CD4-positive, alpha-beta T cell treated with Interleukin-1 beta for 1 hour (primary cell): ENCODE results near the gene PALLD.

Experiments used
- DNase-seq, 2 donors: peaks; one replicate each; pipeline ENCODE4 v3.0.0-alpha.2; 2020 to 2022

PALLD gene

GRCh38 chr4:168841000-168841671, 344.3 kb downstream of the PALLD start:
- DNase-seq: no peak

- no peak for DNase-seq
These were observed 344.8 kb downstream of the PALLD start for GRCh38 chr4:168841672-168842019.

GRCh38 chr4:168842186-168842585, 345.3 kb downstream of the PALLD start:
- no peak for DNase-seq

- DNase-seq: no peak
These were observed 346.8 kb downstream of the PALLD start for GRCh38 chr4:168843635-168844034.

GRCh38 chr4:168844353-168845049, 347.6 kb downstream of the PALLD start:
- no peak for DNase-seq

DNA sequence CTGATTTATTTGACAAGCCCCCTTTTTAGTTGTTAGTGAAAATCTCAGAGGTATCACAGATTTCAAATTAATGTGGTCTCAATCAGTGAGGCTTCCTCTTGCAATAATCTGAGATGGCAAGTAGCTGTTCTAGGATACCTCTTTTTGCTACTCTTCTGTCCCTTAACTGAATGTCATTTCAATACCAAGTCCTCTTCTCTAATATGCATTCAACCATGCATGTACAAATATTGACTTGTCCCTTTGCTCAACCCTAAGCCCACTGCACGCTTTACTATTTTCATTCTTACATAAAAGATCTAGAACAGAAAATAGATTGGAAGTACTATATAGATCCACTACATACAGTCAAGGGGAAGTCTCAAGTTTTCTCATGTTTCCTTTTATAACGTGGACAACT, 349.0 kb downstream of the PALLD start:
- no peak for DNase-seq

- no peak for DNase-seq
These were observed 349.6 kb downstream of the PALLD start for GRCh38 chr4:168846414-168846813.

- no peak for DNase-seq
These were observed 351.1 kb downstream of the PALLD start for GRCh38 chr4:168847771-168848502.

- no peak for DNase-seq
These were observed 352.3 kb downstream of the PALLD start for GRCh38 chr4:168849030-168849675.

- DNase-seq: no peak
These were observed 353.1 kb downstream of the PALLD start for GRCh38 chr4:168849997-168850396.

DNA sequence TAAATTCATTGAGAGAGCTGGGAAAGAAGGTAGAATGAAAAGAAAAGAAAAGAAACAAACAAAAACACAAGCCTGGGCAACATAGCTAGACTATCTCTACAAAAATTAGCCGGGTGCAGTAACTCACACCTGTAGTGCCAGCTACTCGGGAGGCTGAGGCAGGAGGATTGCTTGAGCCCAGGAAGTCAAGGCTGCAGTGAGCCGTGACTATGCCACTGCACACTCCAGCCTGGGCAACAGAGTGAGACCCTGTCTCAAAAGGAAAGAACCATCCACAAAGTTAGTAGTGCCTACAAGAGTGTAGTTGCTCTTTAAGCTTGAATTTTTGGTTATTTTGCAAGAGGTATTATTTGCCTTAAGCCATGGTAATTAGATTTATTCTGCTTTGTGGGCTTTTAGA, 355.5 kb downstream of the PALLD start:
- DNase-seq: no peak

- no peak for DNase-seq
These were observed 356.3 kb downstream of the PALLD start for GRCh38 chr4:168852933-168853713.

GRCh38 chr4:168853770-168854169, 356.9 kb downstream of the PALLD start:
- no peak for DNase-seq

- no peak for DNase-seq
These were observed 357.6 kb downstream of the PALLD start for GRCh38 chr4:168854350-168854921.

DNA sequence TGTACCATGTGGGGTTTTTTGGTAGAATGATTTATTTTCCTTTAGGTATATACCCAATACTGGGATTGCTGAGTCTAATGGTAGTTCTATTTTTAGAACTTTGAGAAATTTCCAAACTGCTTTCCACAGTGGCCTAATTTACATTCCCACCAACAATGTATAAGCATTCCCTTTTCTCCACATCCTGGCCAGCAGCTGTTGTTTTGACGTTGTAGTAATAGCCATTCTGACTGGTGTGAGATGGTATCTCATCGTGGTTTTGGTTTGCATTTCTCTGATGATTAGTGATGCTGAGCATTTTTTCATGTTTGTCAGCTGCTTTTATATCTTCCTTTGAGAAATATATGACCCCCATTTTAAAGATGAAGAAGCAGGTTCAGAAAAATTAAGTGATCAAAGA, 359.5 kb downstream of the PALLD start:
- DNase-seq: no peak

DNA sequence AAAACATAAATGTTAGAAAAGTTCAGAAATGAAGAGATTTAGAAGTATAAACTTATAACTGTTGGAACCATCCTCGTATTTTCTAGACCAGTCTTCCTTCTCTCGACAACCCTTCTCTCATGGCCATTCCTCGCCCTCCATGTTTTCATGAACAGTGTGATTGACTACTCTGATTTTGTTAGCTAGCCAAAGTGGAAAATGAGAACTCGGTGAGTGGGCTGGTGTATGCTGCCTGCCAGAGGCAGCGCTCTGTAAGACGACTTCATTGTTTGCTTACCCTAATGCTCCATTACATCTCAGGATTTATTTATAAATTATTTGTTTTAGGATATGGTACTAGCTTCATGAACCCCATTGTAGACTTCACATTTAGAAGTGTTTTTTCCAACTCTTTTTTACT, 360.2 kb downstream of the PALLD start:
- DNase-seq: no peak

DNA sequence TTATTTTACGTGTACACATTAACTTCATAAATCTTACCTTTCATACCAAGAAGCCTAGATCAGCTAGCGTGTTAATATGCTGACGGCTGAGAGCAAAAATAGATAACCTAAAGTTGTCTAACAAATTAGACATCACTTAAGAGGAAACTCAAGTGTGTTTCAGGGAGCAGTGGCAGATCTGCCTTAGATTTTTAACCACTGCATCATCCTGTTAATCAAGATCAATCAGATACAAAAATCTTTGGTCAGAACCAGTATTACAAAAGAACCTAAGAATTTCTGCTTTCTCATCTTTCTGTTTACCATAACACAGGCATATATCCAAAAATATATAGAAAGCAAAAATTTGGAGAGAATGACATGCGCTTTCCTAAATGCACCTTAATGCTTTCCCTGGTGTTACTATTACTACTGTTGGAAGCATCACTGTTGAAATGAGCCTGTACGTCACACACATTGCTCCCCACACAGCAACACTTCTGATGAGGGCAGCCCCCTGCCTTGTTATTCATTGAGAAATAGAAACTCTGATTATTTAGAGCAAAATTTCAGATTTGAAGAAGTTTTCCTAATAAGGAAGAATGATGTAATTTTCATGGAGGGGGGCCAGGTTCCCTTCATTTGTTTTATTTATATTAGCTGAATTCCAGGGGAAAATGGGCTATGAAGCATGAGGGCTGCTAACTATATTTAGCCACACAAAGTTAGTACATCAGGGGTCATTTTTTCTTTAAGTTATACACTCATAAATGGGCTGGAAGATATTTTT, 360.9 kb downstream of the PALLD start:
- no peak for DNase-seq

DNA sequence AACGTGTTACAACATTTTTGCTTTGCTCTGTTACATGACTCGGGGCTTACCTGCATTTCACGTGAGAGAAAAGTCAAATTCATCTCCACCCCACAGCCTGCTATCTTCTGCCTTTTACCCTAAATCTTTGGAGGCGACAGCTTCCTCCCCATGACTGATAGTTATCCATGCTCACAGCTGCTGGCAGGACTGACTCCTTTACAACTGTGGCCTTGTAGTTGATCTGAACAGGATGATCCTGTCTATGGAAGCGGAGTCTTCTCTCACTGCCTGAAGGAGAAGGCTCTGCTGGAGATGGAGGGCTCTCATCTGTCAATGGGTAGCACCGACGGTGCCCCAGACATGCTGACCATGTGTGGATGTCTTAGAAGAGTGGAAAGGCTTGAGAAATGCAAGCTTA, 362.2 kb downstream of the PALLD start:
- DNase-seq: no peak

DNA sequence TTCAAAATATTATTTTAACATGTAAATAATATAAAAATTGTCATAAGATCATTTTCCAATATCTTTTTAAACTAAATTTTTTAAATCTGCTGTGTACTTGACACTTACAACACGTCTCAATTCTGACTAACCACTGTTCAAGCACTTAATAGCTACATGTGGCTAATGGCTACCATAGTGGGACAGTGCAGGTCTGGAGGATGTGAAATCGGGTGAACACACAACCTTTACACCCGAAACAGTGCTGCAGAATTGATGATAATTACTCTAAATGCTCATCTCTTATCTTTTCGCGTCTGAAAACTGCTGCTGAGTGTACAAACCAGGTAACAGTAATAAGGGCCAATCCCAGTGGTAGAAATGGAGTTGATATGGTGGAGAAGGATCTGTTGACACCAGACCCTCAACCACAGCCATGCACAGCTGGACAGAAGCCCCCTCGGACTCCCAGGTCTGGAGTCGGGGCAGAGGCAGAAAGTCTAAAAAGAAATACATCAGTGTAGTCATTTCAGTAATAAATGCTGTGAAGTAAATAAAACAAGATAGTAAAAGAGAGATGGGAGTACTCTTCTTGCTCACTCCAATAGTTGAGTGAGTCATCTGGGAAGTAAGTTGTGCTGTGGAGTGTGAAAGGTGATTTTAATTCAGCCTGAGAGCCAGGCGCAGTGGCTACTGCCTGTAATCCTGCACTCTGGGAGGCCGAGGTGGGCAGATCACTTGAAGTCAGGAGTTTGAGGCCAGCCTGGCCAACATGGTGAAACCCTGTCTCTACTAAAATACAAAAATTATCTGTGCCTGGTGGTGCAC, 363.2 kb downstream of the PALLD start:
- no peak for DNase-seq

DNA sequence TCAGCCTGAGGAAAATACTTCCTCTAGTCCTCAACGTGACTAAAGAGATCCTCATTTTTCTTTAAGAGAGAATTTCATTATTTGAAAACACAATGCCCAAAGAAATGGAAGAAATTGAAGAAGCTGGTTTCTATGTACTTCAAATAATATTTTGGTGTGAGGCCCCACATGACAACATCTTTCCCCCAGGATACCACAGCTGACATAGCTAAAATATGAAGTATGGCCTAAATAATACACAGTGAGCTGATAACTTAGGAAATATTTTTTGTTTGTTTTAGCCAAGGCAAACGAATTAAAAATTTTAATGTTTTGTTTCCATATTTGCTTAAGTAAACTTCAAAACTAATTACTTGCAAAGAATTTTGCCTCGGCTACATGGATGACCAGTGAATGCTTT, 364.0 kb downstream of the PALLD start:
- no peak for DNase-seq
